ENCODE results near the gene IGF1R.

DNA sequence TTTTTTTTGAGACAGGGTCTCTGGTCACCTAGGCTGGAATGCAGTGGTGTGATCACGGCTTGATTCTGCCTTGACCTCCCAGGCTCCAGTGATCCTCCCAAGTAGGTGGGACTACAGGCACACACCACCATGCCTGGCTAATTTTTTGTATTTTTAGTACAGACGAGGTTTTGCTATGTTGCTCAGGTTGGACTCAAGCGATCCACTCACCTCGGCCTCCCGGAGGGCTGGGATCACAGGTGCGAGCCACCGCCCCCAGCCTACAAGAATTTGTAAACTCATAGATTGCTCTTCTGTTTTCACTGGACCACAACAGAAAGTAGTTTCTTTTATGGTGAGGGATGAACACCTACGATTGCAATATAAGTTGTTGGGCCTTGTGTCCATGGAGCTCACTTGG lies 7.4 kb downstream of the IGF1R start:
- TF ChIP-seq CTCF (IDR thresholded peaks at IDR 0.05), result no peak
- no peak for TF ChIP-seq POLR2A (IDR thresholded peaks at IDR 0.05)
